ENCODE data around the gene MAN2B2. TPM values are rescaled to one million over a fixed set of nuclear protein-coding genes. Genes with fewer than 3 reads are reported as not detected.

The MAN2B2 gene
- total and polyA plus RNA-seq, 4 donors = 9.2 to 22.4 (median 17.8) TPM

GRCh38 chr4:6608758-6609414 is 33.9 kb downstream of the MAN2B2 start:
- DNase-seq (ENCODE audit: low read depth in 4 of 6, low spot score in 6 of 6) = peak in 2 of 6 donors; percentile 6 to 10
- no peak overlapping the region for H3K4me3 ChIP-seq (ENCODE audit: low read depth, low read length)
- WGBS (ENCODE audit: insufficient coverage) = 76% methylated on average over 28 of the region's 28 CpGs
- H3K27ac ChIP-seq (ENCODE audit: low read depth, low read length) = no peak overlapping the region
- H3K36me3 ChIP-seq (ENCODE audit: control insufficient read depth, insufficient read depth, low read length) = peaks cover 74% of the 10 kb centered on the region
- no peaks in the 10 kb centered on the region for H3K4me1 ChIP-seq (ENCODE audit: control insufficient read depth, insufficient read depth, low read length)
- no peaks in the 10 kb centered on the region for H3K9me3 ChIP-seq (ENCODE audit: control insufficient read depth, insufficient read depth, low read length)
- no peaks in the 10 kb centered on the region for H3K27me3 ChIP-seq (ENCODE audit: control insufficient read depth, insufficient read depth, low read length)

GRCh38 chr4:6609415-6610079 is 34.6 kb downstream of the MAN2B2 start:
- Histone ChIP-seq H3K36me3 (ENCODE audit: control insufficient read depth, insufficient read depth, low read length) (peaks cover 75% of the 10 kb centered on the region), H3K4me3 (ENCODE audit: low read depth, low read length) (no peak overlapping the region), H3K27me3 (ENCODE audit: control insufficient read depth, insufficient read depth, low read length) (no peaks in the 10 kb centered on the region), H3K4me1 (ENCODE audit: control insufficient read depth, insufficient read depth, low read length) (no peaks in the 10 kb centered on the region), H3K9me3 (ENCODE audit: control insufficient read depth, insufficient read depth, low read length) (no peaks in the 10 kb centered on the region), H3K27ac (ENCODE audit: low read depth, low read length) (no peak overlapping the region)
- DNase-seq (ENCODE audit: low read depth in 4 of 6, low spot score in 6 of 6) = no peak
- WGBS (ENCODE audit: insufficient coverage) = 93% methylated on average over 26 of the region's 26 CpGs

DNA sequence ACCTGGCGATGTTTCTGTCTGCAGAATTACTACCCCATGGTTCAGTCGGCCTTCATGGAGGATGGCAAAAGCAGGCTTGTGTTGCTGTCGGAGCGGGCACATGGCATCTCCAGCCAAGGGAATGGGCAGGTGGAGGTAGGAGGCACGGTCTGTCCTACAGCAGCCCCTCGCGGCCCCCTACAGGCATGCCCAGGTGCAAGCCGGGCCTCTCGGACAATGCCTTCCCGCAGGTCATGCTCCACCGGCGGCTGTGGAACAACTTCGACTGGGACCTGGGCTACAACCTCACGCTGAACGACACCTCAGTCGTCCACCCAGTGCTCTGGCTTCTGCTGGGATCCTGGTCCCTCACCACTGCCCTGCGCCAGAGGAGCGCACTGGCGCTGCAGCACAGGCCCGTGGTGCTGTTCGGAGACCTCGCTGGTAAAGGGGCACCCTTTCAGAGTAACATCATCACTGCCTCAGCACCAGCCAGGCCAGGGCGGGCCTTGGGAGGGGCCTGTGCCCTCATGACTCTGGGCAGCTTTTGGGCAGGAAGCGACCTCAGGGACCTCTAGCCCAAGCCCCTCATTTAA is 36.0 kb downstream of the MAN2B2 start:
- no peak overlapping the region for H3K4me3 ChIP-seq (ENCODE audit: low read depth, low read length)
- H3K27me3 ChIP-seq (ENCODE audit: control insufficient read depth, insufficient read depth, low read length) = no peaks in the 10 kb centered on the region
- H3K36me3 ChIP-seq (ENCODE audit: control insufficient read depth, insufficient read depth, low read length) = peaks cover 70% of the 10 kb centered on the region
- 95% methylated on average over 19 of the region's 24 CpGs for WGBS (ENCODE audit: insufficient coverage)
- H3K27ac ChIP-seq (ENCODE audit: low read depth, low read length) = no peak overlapping the region
- no peaks in the 10 kb centered on the region for H3K4me1 ChIP-seq (ENCODE audit: control insufficient read depth, insufficient read depth, low read length)
- no peak for DNase-seq (ENCODE audit: low read depth in 4 of 6, low spot score in 6 of 6)
- no peaks in the 10 kb centered on the region for H3K9me3 ChIP-seq (ENCODE audit: control insufficient read depth, insufficient read depth, low read length)

GRCh38 chr4:6612961-6613675 is 38.1 kb downstream of the MAN2B2 start:
- H3K9me3 ChIP-seq (ENCODE audit: control insufficient read depth, insufficient read depth, low read length) = no peaks in the 10 kb centered on the region
- no peak overlapping the region for H3K27ac ChIP-seq (ENCODE audit: low read depth, low read length)
- H3K4me3 ChIP-seq (ENCODE audit: low read depth, low read length) = no peak overlapping the region
- no peaks in the 10 kb centered on the region for H3K27me3 ChIP-seq (ENCODE audit: control insufficient read depth, insufficient read depth, low read length)
- 93% methylated on average over 3 of the region's 3 CpGs for WGBS (ENCODE audit: insufficient coverage)
- peaks cover 81% of the 10 kb centered on the region for H3K36me3 ChIP-seq (ENCODE audit: control insufficient read depth, insufficient read depth, low read length)
- no peak for DNase-seq (ENCODE audit: low read depth in 4 of 6, low spot score in 6 of 6)
- H3K4me1 ChIP-seq (ENCODE audit: control insufficient read depth, insufficient read depth, low read length) = no peaks in the 10 kb centered on the region

DNA sequence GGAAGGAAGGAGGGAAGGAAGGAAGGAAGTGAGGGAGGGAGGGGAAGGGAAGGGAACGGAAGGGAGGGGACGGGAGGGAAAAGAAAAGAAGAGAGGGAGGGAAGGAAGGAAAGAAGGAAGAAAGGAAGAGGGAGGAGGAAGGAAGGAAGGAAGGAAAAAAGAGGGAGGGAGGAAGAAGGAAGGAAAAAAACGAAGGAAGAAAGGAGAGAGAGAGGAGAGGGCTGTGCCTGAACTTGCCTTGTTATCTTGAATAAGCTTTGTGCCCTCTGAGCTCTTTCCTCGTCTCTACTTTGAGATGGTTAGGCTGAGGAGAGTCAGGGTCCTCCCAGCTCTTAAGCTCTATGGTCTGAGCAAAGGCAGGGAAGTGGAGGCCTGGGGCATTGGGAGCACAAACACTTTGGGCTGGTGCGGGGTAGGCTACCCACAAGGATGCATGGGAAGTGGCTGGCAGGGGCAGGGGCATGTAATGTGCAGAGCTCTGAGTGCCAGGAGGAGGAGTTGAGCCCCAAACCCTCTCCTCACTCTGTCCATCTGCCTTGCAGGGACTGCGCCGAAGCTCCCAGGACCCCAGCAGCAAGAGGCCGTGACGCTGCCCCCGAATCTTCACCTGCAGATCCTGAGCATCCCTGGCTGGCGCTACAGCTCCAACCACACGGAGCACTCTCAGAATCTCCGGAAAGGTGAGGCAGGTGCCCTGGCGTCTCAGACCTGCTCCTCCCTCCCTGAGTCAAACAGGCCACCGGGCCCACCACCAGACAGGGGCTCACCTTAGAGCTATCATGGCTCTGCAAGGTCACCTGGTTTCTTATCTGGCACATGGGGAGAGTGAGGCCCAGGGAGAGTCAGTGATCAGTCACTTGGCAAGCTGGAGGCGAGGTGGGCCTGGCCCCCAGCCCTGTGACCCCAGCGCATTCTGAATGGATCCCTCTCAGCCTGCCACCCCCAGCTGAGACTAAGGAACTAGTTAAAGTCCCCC is 39.0 kb downstream of the MAN2B2 start:
- Histone ChIP-seq H3K36me3 (ENCODE audit: control insufficient read depth, insufficient read depth, low read length) (peaks cover 86% of the 10 kb centered on the region), H3K4me3 (ENCODE audit: low read depth, low read length) (no peak overlapping the region), H3K4me1 (ENCODE audit: control insufficient read depth, insufficient read depth, low read length) (no peaks in the 10 kb centered on the region), H3K9me3 (ENCODE audit: control insufficient read depth, insufficient read depth, low read length) (no peaks in the 10 kb centered on the region), H3K27me3 (ENCODE audit: control insufficient read depth, insufficient read depth, low read length) (no peaks in the 10 kb centered on the region), H3K27ac (ENCODE audit: low read depth, low read length) (no peak overlapping the region)
- no peak for DNase-seq (ENCODE audit: low read depth in 4 of 6, low spot score in 6 of 6)
- 91% methylated on average over 14 of the region's 17 CpGs for WGBS (ENCODE audit: insufficient coverage)

DNA sequence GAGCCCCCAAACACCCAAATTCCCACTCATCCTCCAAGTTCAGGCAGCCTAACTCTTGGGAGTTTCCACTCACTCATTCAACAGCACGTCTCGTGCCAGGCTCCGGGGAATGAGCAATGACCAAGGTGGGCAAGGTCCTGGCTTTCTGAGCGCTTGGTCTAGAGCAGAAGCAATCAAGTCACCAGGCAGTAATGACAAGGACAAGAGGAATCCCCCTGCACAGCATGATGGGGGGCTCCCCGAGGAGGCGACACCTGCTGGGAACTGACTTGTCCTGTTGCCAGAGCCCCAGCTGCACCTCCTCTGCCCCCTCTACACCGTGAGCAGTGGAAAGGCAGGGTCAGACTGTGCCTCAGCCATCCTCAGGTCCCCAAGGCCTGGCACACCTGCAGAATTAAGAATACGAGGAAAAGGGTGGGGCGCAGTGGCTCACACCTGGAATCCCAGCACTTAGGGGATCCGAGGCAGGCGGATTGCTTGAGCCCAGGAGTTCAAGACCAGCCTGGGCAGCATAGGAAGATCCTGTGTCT is 39.8 kb downstream of the MAN2B2 start:
- H3K27ac ChIP-seq (ENCODE audit: low read depth, low read length) = no peak overlapping the region
- no peak overlapping the region for H3K4me3 ChIP-seq (ENCODE audit: low read depth, low read length)
- no peaks in the 10 kb centered on the region for H3K4me1 ChIP-seq (ENCODE audit: control insufficient read depth, insufficient read depth, low read length)
- H3K27me3 ChIP-seq (ENCODE audit: control insufficient read depth, insufficient read depth, low read length) = no peaks in the 10 kb centered on the region
- peaks cover 86% of the 10 kb centered on the region for H3K36me3 ChIP-seq (ENCODE audit: control insufficient read depth, insufficient read depth, low read length)
- DNase-seq (ENCODE audit: low read depth in 4 of 6, low spot score in 6 of 6) = no peak
- WGBS (ENCODE audit: insufficient coverage) = 84% methylated on average over 11 of the region's 11 CpGs
- H3K9me3 ChIP-seq (ENCODE audit: control insufficient read depth, insufficient read depth, low read length) = no peaks in the 10 kb centered on the region

- Histone ChIP-seq H3K4me1 (ENCODE audit: control insufficient read depth, insufficient read depth, low read length) (no peaks in the 10 kb centered on the region), H3K27me3 (ENCODE audit: control insufficient read depth, insufficient read depth, low read length) (no peaks in the 10 kb centered on the region), H3K4me3 (ENCODE audit: low read depth, low read length) (no peak overlapping the region), H3K27ac (ENCODE audit: low read depth, low read length) (no peak overlapping the region), H3K9me3 (ENCODE audit: control insufficient read depth, insufficient read depth, low read length) (no peaks in the 10 kb centered on the region), H3K36me3 (ENCODE audit: control insufficient read depth, insufficient read depth, low read length) (peaks cover 84% of the 10 kb centered on the region)
- WGBS (ENCODE audit: insufficient coverage) = 97% methylated on average over 14 of the region's 18 CpGs
- DNase-seq (ENCODE audit: low read depth in 4 of 6, low spot score in 6 of 6) = no peak
Observed at GRCh38 chr4:6616087-6616995, 41.4 kb downstream of the MAN2B2 start.

GRCh38 chr4:6617246-6617645 is 42.3 kb downstream of the MAN2B2 start:
- no peak overlapping the region for H3K4me3 ChIP-seq (ENCODE audit: low read depth, low read length)
- WGBS (ENCODE audit: insufficient coverage) = 91% methylated on average over 9 of the region's 10 CpGs
- H3K4me1 ChIP-seq (ENCODE audit: control insufficient read depth, insufficient read depth, low read length) = no peaks in the 10 kb centered on the region
- no peaks in the 10 kb centered on the region for H3K27me3 ChIP-seq (ENCODE audit: control insufficient read depth, insufficient read depth, low read length)
- no peak for DNase-seq (ENCODE audit: low read depth in 4 of 6, low spot score in 6 of 6)
- H3K9me3 ChIP-seq (ENCODE audit: control insufficient read depth, insufficient read depth, low read length) = no peaks in the 10 kb centered on the region
- no peak overlapping the region for H3K27ac ChIP-seq (ENCODE audit: low read depth, low read length)
- H3K36me3 ChIP-seq (ENCODE audit: control insufficient read depth, insufficient read depth, low read length) = peaks cover 81% of the 10 kb centered on the region

All from spinal cord (tissue), 10 donors.